H9 (cell line): ENCODE measurements around the gene LMX1A. TPM values are rescaled to one million over a fixed set of nuclear protein-coding genes. Genes with fewer than 3 reads are reported as not detected.

Experiments used
- DNase-seq: peaks from one replicate; pipeline ENCODE4 v3.0.0-alpha.2; 2017
- H2AFZ ChIP-seq: one replicate; pipeline ENCODE4 v1.6.1; 2013; ENCODE audit warnings: mild to moderate bottlenecking, low read length, control low read depth, moderate library complexity
- H2AK5ac ChIP-seq: 2 replicates; pipeline ENCODE4 v1.6.1; 2013; ENCODE audit warnings: low read length, control low read depth, mixed read lengths; ENCODE audit not compliant: insufficient read length
- H2BK120ac ChIP-seq: one replicate; pipeline ENCODE4 v1.6.1; 2013; ENCODE audit warnings: low read depth, mild to moderate bottlenecking, low read length, control low read depth, inconsistent platforms; ENCODE audit not compliant: poor library complexity, severe bottlenecking
- H2BK12ac ChIP-seq: 2 replicates; pipeline ENCODE4 v1.6.1; 2013; ENCODE audit warnings: low read length, control low read depth, mixed read lengths, low read depth; ENCODE audit not compliant: insufficient read length
- H2BK15ac ChIP-seq: 2 replicates; pipeline ENCODE4 v1.6.1; 2013; ENCODE audit warnings: low read depth, low read length, control low read depth
- H2BK20ac ChIP-seq: one replicate; pipeline ENCODE4 v1.6.1; 2013; ENCODE audit warnings: low read depth, mild to moderate bottlenecking, low read length, control low read depth, inconsistent platforms; ENCODE audit not compliant: poor library complexity, severe bottlenecking
- H2BK5ac ChIP-seq: 2 replicates; pipeline ENCODE4 v1.6.1; 2013; ENCODE audit warnings: low read length, control low read depth, mixed read lengths; ENCODE audit not compliant: insufficient read length
- H3K14ac ChIP-seq: 2 replicates; pipeline ENCODE4 v1.6.1; 2013; ENCODE audit warnings: low read length, control low read depth; ENCODE audit not compliant: insufficient read depth
- H3K18ac ChIP-seq: 2 replicates; pipeline ENCODE4 v1.6.1; 2013; ENCODE audit warnings: low read depth, mild to moderate bottlenecking, mixed read lengths, low read length, control low read depth; ENCODE audit not compliant: insufficient read length
- H3K23ac ChIP-seq: 2 replicates; pipeline ENCODE4 v1.6.1; 2013; ENCODE audit warnings: low read length, control low read depth, mixed read lengths, low read depth; ENCODE audit not compliant: insufficient read length
- H3K23me2 ChIP-seq: 2 replicates; pipeline ENCODE4 v1.6.1; 2013; ENCODE audit warnings: low read depth, mild to moderate bottlenecking, mixed read lengths, low read length, control low read depth; ENCODE audit not compliant: insufficient read length, poor library complexity, severe bottlenecking
- H3K27ac ChIP-seq: 2 replicates; pipeline ENCODE4 v1.5.1; 2013; ENCODE audit warnings: low read length, control low read depth, mixed read lengths, low read depth; ENCODE audit not compliant: insufficient read length
- H3K27me3 ChIP-seq: 2 replicates; pipeline ENCODE4 v1.6.1; 2013; ENCODE audit warnings: low read length, control low read depth, inconsistent platforms; ENCODE audit not compliant: insufficient read depth
- H3K4ac ChIP-seq: 2 replicates; pipeline ENCODE4 v1.6.1; 2013; ENCODE audit warnings: low read depth, mild to moderate bottlenecking, control low read depth, inconsistent platforms, low read length, moderate library complexity
- H3K4me1 ChIP-seq: 2 replicates; pipeline ENCODE4 v1.6.1; 2013; ENCODE audit warnings: low read length, control low read depth, inconsistent platforms; ENCODE audit not compliant: insufficient read depth
- H3K4me2 ChIP-seq: 2 replicates; pipeline ENCODE4 v1.6.1; 2013; ENCODE audit warnings: low read length, control low read depth, mixed read lengths; ENCODE audit not compliant: insufficient read length, insufficient read depth
- H3K56ac ChIP-seq: 2 replicates; pipeline ENCODE4 v1.6.1; 2013; ENCODE audit warnings: low read depth, mild to moderate bottlenecking, mixed read lengths, low read length, control low read depth; ENCODE audit not compliant: insufficient read length
- H3K79me1 ChIP-seq: 2 replicates; pipeline ENCODE4 v1.6.1; 2013; ENCODE audit warnings: low read depth, mild to moderate bottlenecking, moderate library complexity, low read length, control low read depth, inconsistent platforms; ENCODE audit not compliant: insufficient read depth, poor library complexity, severe bottlenecking
- H3K79me2 ChIP-seq: 2 replicates; pipeline ENCODE4 v1.6.1; 2013; ENCODE audit warnings: low read length, control low read depth, inconsistent platforms; ENCODE audit not compliant: insufficient read depth
- H3K9ac ChIP-seq: 2 replicates; pipeline ENCODE4 v1.6.1; 2013; ENCODE audit warnings: low read length, control low read depth, mixed read lengths; ENCODE audit not compliant: insufficient read length; ENCODE audit errors: extremely low read depth
- H3K9me3 ChIP-seq: one replicate; pipeline ENCODE4 v1.6.1; 2013; ENCODE audit warnings: low read depth, low read length, inconsistent platforms; ENCODE audit not compliant: control insufficient read depth
- H3T11ph ChIP-seq: one replicate; pipeline ENCODE4 v1.6.1; 2013; ENCODE audit warnings: mild to moderate bottlenecking, low read length, control low read depth, inconsistent platforms
- H4K20me1 ChIP-seq: one replicate; pipeline ENCODE4 v1.6.1; 2013; ENCODE audit not compliant: control insufficient read depth, insufficient read length, insufficient read depth
- H4K5ac ChIP-seq: 2 replicates; pipeline ENCODE4 v1.6.1; 2013; ENCODE audit warnings: low read depth, mild to moderate bottlenecking, mixed read lengths, low read length, control low read depth; ENCODE audit not compliant: insufficient read length
- H4K8ac ChIP-seq: replicated peaks from 2 replicates; pipeline ENCODE4 v1.6.1; 2013; ENCODE audit warnings: low read length, control low read depth, mixed read lengths, low read depth; ENCODE audit not compliant: insufficient read length
- H4K91ac ChIP-seq: 2 replicates; pipeline ENCODE4 v1.6.1; 2013; ENCODE audit warnings: low read depth, mild to moderate bottlenecking, moderate library complexity, mixed read lengths, low read length, control low read depth; ENCODE audit not compliant: insufficient read length
- H3K27ac Mint-ChIP-seq, 3 experiments: 2 replicates in 2 of 3; 3 replicates in 1 of 3; pipeline ENCODE4 v1.8.0; 2020 to 2021; ENCODE audit warnings: mixed read lengths in 3 of 3, mild to moderate bottlenecking in 1 of 3, moderate library complexity in 1 of 3
- H3K27me3 Mint-ChIP-seq: 2 replicates; pipeline ENCODE4 v1.8.0; 2021; ENCODE audit warnings: low read depth, mild to moderate bottlenecking, moderate library complexity, mixed read lengths
- H3K36me3 Mint-ChIP-seq, 3 experiments: 2 replicates in 2 of 3; 3 replicates in 1 of 3; pipeline ENCODE4 v1.8.0; 2020 to 2021; ENCODE audit warnings: low read depth in 3 of 3, mixed read lengths in 3 of 3; ENCODE audit not compliant: insufficient read depth in 1 of 3
- H3K4me1 Mint-ChIP-seq, 2 experiments: 2 replicates each; pipeline ENCODE4 v1.8.0; 2020; ENCODE audit warnings: mixed read lengths in 2 of 2
- H3K4me3 Mint-ChIP-seq, 2 experiments: 2 replicates in 1 of 2; 3 replicates in 1 of 2; pipeline ENCODE4 v1.8.0; 2020 to 2021; ENCODE audit warnings: mild to moderate bottlenecking in 2 of 2, mixed read lengths in 2 of 2, moderate library complexity in 1 of 2
- H3K9me3 Mint-ChIP-seq, 2 experiments: 2 replicates in 1 of 2; 3 replicates in 1 of 2; pipeline ENCODE4 v1.8.0; 2020; ENCODE audit warnings: mild to moderate bottlenecking in 2 of 2, mixed read lengths in 2 of 2, moderate library complexity in 1 of 2
- WGBS: extraction: QIAGEN DNeasy Blood & Tissue Kit; methylation state at CpG from one replicate; pipeline ENCODE4 v1.1.7; 2013; ENCODE audit warnings: missing lambda C conversion rate, low lambda C conversion rate, mixed read lengths; ENCODE audit not compliant: insufficient read length; ENCODE audit errors: extremely low coverage; 5-methylcytosine and 5-hydroxymethylcytosine counted together
- total RNA-seq: library from RNA; stranded (reverse); gene quantifications from 2 replicates; pipeline ENCODE4 v1.2.1, GENCODE V29; 2021
- TF ChIP-seq, protein P1 (sequence below): fragments of 200-600 bp; sonication (generic); conservative IDR thresholded peaks from 3 replicates; pipeline ENCODE4 v1.8.0; 2021; ENCODE audit warnings: antibody characterized with exemption, mild to moderate bottlenecking

Gene LMX1A
- total RNA-seq, 1 experiment from 2014 or later: not detected

DNA sequence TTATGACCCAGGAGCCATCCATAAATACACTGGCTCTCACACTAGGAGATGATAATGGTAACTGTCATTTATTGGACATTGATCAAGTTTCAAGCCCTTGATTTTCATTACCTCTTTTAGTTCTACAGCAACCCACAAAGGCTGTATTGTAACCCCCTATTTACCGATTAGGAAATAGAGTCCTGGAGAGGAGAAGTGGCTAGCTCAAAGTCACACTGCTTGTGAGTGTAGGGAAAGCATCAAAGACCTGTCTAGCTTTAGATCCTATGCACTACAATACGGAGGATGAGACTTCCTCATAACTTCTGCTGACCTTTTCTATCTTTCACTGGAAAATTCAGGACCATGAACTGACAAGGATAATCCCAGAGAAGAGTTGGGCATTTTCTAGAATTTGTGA is 115.2 kb downstream of the LMX1A start:
- no peak overlapping the region for H3K4me3 Mint-ChIP-seq
- peaks cover 12% of the 10 kb centered on the region; the same call in 1 of the 2 replicates for H3K27me3 ChIP-seq
- no CpG with 5 or more reads among the region's 2 CpGs for WGBS

More for the DNA sequence above, 115.2 kb downstream of the LMX1A start:
- Histone ChIP-seq H4K91ac (no peak overlapping the region), H2BK120ac (no peak overlapping the region), H3K27ac (no peak overlapping the region), H3K56ac (no peak overlapping the region), H3K4me2 (no peak overlapping the region), H3K18ac (no peak overlapping the region), H3K4me1 (no peaks in the 10 kb centered on the region), H2BK20ac (no peak overlapping the region), H3K14ac (no peak overlapping the region), H3K79me1 (no peaks in the 10 kb centered on the region), H2BK15ac (no peak overlapping the region), H3K23me2 (no peaks in the 10 kb centered on the region), H2BK5ac (no peak overlapping the region), H3K9ac (no peak overlapping the region), H3K23ac (no peak overlapping the region), H4K5ac (no peak overlapping the region), H3K4ac (no peak overlapping the region), H4K8ac (no peak overlapping the region), H2BK12ac (no peak overlapping the region), H3K79me2 (no peaks in the 10 kb centered on the region), H2AK5ac (no peak overlapping the region), H4K20me1 (no peaks in the 10 kb centered on the region), H3K9me3 (no peaks in the 10 kb centered on the region), H3T11ph (no peak overlapping the region), H2AFZ (no peak overlapping the region)
- H3K36me3 Mint-ChIP-seq: no peaks in the 10 kb centered on the region
- DNase-seq: no peak
- TF ChIP-seq, protein P1, sequence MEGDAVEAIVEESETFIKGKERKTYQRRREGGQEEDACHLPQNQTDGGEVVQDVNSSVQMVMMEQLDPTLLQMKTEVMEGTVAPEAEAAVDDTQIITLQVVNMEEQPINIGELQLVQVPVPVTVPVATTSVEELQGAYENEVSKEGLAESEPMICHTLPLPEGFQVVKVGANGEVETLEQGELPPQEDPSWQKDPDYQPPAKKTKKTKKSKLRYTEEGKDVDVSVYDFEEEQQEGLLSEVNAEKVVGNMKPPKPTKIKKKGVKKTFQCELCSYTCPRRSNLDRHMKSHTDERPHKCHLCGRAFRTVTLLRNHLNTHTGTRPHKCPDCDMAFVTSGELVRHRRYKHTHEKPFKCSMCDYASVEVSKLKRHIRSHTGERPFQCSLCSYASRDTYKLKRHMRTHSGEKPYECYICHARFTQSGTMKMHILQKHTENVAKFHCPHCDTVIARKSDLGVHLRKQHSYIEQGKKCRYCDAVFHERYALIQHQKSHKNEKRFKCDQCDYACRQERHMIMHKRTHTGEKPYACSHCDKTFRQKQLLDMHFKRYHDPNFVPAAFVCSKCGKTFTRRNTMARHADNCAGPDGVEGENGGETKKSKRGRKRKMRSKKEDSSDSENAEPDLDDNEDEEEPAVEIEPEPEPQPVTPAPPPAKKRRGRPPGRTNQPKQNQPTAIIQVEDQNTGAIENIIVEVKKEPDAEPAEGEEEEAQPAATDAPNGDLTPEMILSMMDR: no peak
- peaks cover 84% of the 10 kb centered on the region for H3K27me3 Mint-ChIP-seq
- no peaks in the 10 kb centered on the region for H3K9me3 Mint-ChIP-seq
- H3K27ac Mint-ChIP-seq: no peak overlapping the region
- H3K4me1 Mint-ChIP-seq: peaks cover 2 to 3% of the 10 kb centered on the region in 2 experiments; a peak in 3 of 4 replicates
